GM18505 (cell line): ENCODE results near the gene FBXO42.
"Not testable (repeated sequence)": the region's sequence is repeated elsewhere in the genome, so short reads cannot be mapped to it uniquely, and the experiment has no call there.

ENCODE experiments used
- ATAC-seq: cut with Tn5 transposase; IDR thresholded peaks from one replicate; pipeline ENCODE4 v1.9.1; 2021; ENCODE audit not compliant: unreplicated experiment
- POLR2A ChIP-seq: IDR thresholded peaks from 4 replicates; pipeline ENCODE4 v1.6.1; 2011; ENCODE audit warnings: borderline replicate concordance; ENCODE audit not compliant: insufficient read depth, insufficient read length; ENCODE audit errors: extremely low read depth

FBXO42 gene

DNA sequence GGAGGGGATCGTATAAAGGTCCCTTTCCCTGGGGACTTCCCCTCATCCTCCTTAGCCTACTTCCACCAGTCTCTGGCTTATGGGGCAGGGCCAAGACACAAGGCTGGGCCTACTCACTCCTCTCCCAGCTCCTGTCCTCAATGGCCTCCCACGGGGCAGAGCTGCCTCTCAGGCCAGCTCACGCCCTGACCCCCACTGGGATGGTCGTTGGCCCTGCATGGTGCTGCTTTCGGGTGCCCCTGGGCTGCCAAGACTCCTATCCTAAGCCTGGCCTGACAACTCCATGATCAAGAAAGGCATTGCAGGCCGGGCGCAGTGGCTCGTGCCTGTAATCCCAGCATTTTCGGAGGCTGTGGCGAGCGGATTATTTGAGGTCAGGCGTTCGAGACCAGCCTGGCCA, 121.5 kb downstream of the FBXO42 start:
- no peak for ATAC-seq
- TF ChIP-seq POLR2A, result no peak

DNA sequence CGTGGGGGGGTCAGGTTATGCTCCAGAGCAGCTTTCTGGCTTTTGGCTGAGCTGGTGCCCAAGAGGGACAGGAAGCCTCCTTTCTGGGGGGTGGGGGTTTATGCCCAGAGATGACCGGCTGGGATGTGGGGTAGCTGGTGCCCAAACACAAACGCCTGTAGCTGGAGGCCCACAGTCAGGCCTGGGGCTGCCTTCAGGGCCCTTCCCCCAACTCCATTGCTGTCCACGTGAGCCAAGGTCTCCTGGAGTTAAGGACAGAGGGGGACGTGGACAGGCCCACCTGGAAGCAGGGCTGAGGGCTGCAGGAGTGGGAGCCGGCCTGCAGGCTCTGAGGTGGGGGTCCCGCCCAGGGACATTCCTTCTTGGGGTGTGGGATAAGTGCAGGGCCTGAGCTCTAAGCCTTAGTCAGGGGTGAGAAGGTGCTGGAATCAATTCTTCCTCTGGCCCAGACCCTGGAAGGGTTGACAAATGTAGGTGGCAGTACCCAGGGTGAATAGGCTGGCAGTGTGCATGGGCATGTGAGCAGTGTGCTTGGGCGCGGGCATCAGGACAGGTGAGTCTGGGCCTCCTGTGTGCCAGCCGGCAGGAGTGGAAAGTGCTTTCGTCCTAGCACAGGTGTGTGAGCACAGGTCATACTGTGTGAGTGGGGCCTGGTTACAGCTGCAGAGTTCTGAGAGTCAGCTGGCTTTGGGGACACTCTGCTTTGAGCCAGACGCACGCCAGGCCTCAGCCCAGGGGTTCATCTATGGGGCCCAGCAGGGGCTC, 122.1 kb downstream of the FBXO42 start:
- TF ChIP-seq POLR2A, result no peak
- no peak for ATAC-seq

DNA sequence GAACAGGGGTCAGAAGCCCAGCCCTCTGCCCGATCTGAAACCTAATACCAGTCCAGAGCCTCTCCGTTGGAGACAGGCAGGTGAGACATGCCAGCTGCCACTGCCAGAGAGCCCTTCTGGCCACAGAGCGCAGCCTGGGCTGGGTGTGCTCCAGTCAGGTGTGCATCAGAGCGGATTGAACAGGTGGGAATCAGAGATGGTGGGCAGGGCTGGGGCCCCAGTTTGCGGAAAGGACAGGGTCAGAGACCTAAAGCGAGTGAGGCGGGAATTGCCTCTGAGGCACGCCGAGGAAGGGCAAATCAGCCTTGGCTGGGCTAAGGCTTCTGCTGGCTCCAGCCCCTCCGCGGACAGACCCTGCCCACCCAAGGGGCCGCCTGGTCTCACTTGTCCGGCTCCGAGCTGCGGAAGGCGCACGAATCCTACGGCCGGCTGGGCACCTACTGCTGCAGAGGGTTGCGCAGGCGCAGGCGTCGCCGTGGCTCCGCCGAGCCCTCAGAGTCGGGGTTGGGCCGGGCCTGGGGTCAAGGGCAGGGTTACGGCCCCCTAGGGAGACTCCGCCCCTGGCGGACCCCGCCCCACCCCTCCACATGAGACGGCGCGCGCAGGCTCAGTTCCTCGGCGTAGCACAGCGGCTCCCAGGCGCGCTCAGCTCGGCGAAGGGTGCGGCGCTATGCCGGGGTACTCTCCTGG, 125.6 kb downstream of the FBXO42 start:
- no peak for ATAC-seq
- TF ChIP-seq POLR2A, result no peak

DNA sequence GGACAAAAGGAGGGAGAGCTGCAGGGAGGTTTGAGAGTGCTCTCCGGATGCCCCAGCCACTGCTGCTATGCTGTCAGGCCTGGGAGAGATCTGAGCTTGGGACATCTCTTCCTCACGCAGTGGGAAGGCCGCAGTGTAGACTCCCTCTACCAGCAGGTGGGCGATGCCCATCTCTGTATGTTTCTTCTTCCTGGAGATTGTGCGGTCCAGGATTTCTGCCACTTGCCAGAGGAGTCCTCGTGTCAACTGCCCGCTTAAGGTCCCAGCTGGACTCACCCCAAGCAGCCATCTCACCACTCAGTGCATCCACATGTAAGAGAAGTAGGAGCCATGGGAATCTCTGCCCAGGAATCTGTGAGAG, 126.2 kb downstream of the FBXO42 start:
- ATAC-seq, result no peak

DNA sequence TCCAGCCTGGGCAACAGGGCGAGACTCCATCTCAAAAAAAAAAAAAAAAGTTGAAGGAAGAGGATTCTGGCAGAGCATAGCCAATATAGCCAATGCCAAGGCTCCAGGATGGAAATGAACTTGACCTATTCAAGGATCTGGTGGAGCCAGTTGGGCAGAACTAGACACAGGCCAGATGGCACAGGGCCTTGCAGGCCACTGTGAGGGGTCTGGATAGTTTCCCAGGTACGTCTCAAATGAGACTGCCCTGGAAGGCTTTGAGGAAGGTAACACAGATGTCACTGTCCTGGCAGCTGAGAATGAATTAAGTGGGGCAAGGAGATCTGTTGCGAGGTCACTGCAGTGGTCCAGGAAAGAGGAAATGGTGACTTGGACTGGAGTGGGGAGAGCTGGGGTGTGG, 127.8 kb downstream of the FBXO42 start:
- no peak for ATAC-seq
- TF ChIP-seq POLR2A, result no peak

More for the DNA sequence above, 126.2 kb downstream of the FBXO42 start:
- TF ChIP-seq POLR2A, result no peak

DNA sequence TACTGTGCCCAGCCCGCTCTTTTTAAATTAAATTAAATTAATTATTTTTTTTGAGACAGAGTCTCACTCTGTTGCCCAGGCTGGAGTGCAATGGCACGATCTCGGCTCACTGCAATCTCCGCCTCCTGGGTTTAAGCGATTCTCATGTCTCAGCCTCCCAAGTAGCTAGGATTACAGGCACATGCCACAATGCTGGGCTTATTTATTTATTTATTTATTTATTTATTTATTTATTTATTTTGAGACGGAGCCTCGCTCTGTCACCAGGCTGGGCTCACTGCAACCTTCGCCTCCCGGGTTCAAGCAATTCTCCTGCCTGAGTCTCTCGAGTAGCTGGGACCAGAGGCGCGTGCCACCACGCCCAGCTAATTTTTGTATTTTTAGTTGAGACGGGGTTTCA, 129.6 kb downstream of the FBXO42 start:
- not testable (repeated sequence) for ATAC-seq

DNA sequence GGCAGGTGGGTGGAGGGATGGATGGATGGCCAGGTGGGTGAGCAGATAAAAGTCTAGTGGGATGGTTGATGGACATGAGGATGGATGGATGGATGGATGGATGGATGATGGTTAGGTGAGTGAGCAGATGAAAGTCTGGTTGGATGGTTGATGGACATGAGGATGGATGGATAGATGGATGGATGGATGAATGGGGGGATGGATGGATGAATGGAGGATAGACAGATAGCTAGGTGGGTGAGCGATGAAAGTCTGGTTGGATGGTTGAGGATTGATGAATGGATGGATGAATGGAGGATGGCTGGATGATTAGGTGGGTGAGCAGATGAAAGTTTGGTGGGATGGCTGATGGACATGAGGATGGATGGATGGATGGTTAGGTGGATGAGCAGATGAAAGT, 130.8 kb downstream of the FBXO42 start:
- TF ChIP-seq POLR2A, result no peak
- ATAC-seq, result no peak

DNA sequence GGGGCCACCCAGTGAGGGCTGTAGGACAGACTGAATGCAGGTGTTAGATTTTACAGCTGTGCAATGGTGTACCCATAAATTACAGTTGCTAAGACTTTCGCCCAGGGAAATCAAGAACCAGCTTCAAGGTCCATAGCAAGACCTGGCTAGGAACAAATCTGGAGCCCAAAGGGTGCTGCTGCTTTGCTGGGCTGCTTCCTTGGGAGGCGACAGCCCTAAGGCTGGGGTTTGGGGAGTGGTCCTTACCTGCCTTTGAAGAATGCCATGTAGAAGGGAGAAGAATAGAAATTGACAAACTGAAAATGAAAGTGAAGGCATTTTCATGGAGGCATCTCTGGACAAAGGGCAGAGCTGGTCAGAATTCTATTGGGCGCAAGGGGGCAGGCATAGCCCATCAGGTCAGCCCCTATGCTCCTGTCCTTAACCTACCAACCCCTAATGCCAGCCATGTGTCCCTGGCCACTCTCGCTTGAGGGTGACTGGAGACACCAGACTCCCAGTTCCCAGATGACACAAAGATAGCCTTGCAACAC, 132.2 kb downstream of the FBXO42 start:
- no peak for TF ChIP-seq POLR2A
- ATAC-seq, result no peak

DNA sequence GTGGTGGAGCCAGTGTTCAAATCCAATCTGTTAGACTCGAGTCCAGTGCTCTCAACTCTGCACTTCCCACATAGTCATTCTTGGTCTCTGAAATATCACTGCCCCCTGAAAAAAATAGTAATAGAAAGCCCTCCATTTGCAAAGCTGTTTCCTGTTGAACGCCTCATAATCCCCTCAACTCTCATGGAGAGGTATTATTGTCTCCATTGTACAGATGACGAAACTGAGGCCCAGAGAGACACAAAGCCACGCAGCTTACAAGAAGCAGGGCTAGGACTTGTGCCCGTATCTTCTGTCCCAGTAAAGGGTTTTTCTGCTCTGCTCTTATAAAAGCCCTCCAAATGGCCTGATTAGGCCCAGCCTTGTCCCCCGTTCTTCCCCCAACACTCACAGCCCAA, 133.6 kb downstream of the FBXO42 start:
- no peak for ATAC-seq
- no peak for TF ChIP-seq POLR2A

DNA sequence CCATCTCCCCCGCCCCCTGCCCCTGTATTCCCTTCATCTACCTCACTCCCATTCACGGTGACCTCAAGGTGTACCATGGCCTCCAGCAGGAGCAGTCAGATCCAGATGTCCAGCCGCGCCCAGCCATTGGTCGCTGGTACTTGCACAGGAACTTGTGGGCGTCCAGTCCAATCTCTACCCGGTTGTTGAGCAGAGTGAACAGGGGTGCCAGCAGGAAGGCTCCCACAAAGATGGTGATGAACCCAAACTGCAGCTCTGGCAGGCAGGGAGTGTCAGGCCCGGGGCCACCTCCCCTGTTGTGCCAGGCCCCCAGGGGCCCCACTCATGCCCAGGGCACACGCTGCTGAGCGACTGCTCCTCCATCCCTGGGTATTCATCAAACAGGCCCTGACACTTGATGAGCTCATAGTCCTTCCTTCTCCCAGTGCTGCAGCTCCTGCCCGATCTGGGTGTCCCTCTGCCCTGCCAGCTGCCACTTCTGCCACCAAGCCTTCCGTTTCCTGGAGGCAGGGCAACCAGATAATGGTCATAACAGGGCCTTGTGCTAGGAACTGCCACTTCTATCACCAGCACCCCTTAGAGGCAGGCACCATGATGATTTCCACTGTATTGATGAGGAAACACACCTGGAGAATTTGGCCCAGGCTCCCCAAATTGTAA, 134.1 kb downstream of the FBXO42 start:
- no peak for TF ChIP-seq POLR2A

DNA sequence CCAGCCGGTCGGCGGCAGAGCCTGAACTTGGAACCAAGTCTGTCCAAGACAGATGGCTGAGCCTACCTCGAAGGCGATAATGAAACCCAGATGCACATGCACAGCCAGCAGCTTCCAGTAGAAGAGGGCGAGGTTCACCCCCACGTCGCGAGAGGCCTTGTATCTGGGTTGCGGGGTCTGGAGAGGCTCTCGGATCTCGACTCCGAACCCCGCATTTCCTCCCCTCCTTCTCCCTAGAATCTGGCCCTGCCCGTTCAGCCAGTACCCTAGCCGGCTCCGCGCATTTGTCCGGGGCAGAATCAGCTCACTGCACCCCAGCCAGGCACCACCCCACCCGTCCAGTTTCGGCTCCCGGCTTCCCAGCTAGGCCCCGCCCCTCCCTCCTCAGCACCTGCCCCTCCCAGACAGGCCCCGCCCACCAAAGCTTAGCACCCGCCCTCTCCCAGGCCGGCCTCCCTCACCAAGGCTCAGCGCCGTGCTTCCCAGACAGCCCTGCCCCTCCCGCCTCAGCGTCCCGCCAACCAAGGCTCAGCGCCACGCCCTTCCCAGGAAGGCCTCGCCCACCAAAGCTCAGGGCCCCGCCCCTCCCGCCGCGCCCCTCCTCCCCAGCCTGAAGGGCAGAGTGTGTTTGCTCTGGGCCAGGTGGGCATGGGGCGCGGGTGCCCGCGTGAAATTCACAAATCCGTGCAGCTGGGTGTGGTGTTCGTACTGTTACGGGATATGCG, 135.1 kb downstream of the FBXO42 start:
- TF ChIP-seq POLR2A, result no peak
- peak; percentile 84 for ATAC-seq

More for the DNA sequence above, 134.1 kb downstream of the FBXO42 start:
- no peak for ATAC-seq

DNA sequence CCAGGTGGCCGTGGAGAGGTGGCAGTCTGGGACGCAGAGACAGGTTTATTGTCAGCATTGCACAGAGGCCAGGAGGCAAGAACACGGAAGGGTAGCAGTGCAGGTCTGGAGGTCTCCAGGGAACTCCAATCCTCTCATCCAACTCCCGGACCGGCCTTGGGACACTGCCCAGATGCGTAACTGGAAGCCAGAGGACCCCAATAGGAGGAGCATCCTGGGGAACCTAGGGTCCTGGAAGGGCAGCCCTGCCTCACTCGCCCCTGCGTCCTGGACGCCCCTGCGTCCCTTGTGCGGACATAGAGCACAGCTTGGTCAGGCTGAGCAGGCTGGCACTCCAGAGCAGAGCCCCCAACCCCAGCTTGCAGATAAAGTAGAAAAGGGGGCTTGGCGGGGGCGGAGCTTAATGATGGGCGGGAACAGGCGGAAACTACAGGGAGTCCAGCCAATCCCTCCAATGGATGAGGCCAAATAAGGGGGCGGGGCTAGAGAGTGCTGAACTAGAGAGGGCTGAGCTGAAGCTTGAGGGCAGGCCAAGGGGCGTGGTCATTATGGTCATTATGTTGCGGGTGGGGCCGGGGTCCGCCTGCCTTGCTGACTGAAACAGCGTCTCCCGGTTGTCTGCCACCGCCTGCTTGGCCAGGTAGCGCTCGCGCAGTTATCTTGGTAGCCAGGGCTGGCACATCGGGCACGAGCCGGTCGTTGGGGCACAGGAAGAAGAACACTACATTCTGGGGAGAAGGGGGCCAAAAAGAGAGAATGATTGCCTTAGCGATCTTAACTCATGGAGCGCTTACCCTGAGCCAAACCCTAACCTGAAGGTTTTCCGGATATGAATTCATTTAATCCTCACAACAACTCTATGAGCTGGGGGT, 136.2 kb downstream of the FBXO42 start:
- ATAC-seq, result no peak
- TF ChIP-seq POLR2A, result no peak

DNA sequence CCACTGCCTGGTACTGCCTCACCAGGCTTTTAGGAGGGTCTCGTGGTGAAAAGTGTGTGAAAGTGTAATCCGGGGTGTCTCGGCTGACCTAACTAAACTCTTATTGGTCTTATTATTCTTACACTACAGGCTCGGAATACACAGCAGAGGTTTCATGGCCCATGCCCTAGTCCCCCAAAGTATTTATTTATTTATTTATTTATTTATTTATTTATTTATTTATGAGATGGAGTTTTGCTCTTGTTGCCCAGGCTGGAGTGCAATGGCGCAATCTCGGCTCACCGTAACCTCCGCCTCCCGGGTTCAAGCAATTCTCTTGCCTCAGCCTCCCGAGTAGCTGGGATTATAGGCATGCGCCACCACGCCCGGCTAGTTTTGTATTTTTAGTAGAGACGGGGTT, 137.0 kb downstream of the FBXO42 start:
- ATAC-seq, result not testable (repeated sequence)

DNA sequence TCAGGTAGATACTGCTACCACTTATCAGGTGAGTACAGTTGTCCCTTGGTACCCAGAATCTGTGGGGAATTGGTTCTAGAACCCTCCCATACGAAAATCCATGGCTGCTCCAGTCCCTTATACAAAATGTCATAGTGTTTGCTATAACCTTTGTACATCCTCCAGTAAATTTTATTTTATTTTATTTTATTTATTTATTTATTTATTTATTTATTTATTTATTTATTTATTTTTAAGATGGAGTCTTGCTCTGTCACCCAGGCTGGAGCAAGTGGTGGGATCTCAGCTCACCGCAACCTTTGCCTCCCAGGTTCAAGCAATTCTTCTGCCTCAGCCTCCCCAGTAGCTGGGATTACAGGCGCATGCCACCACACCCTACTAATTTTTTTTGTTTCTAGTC, 138.7 kb downstream of the FBXO42 start:
- not testable (repeated sequence) for ATAC-seq
